ENCODE measurements around the gene KRT79. TPM values are rescaled to one million over a fixed set of nuclear protein-coding genes. Genes with fewer than 3 reads are reported as not detected.

The KRT79 gene
- total RNA-seq, 2 experiments from 2014 or later = not detected

- H3K27me3 Mint-ChIP-seq (ENCODE audit: low read depth) = no peaks in the 10 kb centered on the region
- no peak for DNase-seq
- intact Hi-C loops (cut with micrococcal nuclease) = no loop called here
- no peaks in the 10 kb centered on the region for H3K36me3 Mint-ChIP-seq (ENCODE audit: low read depth)
- H3K4me1 Mint-ChIP-seq (ENCODE audit: low read depth) = no peaks in the 10 kb centered on the region
- no peaks in the 10 kb centered on the region for H3K9me3 Mint-ChIP-seq
- H3K4me3 Mint-ChIP-seq = no peak overlapping the region
- no peak overlapping the region for H3K27ac Mint-ChIP-seq
- CTCF ChIA-PET = interaction anchor here (0.7 kb wide), 1 partner anchor 398 kb away, joined by 3 read pairs; no protein-coding TSS in a partner anchor
These were observed 62.6 kb downstream of the KRT79 start for GRCh38 chr12:52771505-52771904.

Other genes with a start within 250 kb of the KRT79 start
- gene KRT72, start 232.8 kb downstream of the KRT79 start, total RNA-seq = 1 to 10 TPM; 2.3 TPM
- 1 to 10 TPM; 1.4 to 2.1 TPM for gene KRT73, start 215.8 kb downstream of the KRT79 start, total RNA-seq
- gene KRT2, start 182.1 kb downstream of the KRT79 start, total RNA-seq = not detected
- gene KRT1, start 153.9 kb downstream of the KRT79 start, total RNA-seq = not detected
- gene KRT77, start 130.8 kb downstream of the KRT79 start, total RNA-seq = not detected
- gene KRT76, start 57.0 kb downstream of the KRT79 start, total RNA-seq = not detected
- gene KRT3, start 38.2 kb downstream of the KRT79 start, total RNA-seq = not detected
- gene KRT4, start 20.2 kb downstream of the KRT79 start, total RNA-seq = not detected
- not detected for gene KRT78, start 14.7 kb upstream of the KRT79 start, total RNA-seq
- gene KRT8, start 70.8 kb upstream of the KRT79 start, total RNA-seq = under 1 TPM; 0.24 to 0.40 TPM
- gene KRT18, start 114.8 kb upstream of the KRT79 start, total RNA-seq = 1 to 10 TPM; 7.5 to 7.9 TPM
- gene EIF4B, start 172.1 kb upstream of the KRT79 start, total RNA-seq = 100 to 1,000 TPM; 813 to 821 TPM
- under 1 TPM; 0.37 to 0.67 TPM for gene TNS2, start 215.8 kb upstream of the KRT79 start, total RNA-seq
- 10 to 100 TPM; 20.1 to 20.2 TPM for gene SPRYD3, start 245.1 kb upstream of the KRT79 start, total RNA-seq